HG03060 (cell line): ENCODE measurements around the gene KLHL17.
"Not testable (repeated sequence)": the region's sequence is repeated elsewhere in the genome, so short reads cannot be mapped to it uniquely, and the experiment has no call there.

ENCODE experiments used
- ATAC-seq: cut with Tn5 transposase; IDR thresholded peaks from one replicate; pipeline ENCODE4 v1.9.1; 2021; ENCODE audit warnings: low read depth, moderate number of reproducible peaks; ENCODE audit not compliant: unreplicated experiment

KLHL17 gene

DNA sequence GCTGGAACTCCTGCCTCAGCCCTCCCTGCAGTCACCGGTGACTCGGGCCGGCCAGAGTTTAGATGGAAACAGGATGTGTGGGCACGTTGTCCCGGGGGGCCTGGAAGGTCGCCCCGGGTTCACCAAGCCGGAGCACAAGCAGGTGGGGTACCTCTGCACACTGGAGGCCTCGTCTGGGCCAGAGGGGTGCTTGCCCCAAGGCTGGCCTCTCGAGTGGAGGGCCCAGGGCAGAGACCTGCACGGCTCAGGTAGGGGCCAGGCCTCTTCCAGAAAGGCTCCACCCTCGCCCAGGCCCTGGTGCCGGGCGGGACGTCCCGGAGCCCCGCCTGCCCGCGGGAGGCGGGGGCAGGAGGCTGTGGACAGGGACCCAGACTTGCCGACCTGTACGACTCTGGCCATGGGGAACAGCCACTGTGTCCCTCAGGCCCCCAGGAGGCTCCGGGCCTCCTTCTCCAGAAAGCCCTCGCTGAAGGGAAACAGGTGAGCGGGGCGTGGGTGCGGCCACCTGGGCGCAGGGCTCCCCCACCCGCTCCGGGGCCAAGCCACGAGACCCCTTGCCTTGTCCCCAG is 5.8 kb downstream of the KLHL17 start, which contains the start of gene PLEKHN1:
Gene PLEKHN1, plus strand, starts transcription at position 348 of the 569 bp plus-strand sequence. Its CDS starts 50 bp downstream, at position 398.
- ATAC-seq, result no peak

DNA sequence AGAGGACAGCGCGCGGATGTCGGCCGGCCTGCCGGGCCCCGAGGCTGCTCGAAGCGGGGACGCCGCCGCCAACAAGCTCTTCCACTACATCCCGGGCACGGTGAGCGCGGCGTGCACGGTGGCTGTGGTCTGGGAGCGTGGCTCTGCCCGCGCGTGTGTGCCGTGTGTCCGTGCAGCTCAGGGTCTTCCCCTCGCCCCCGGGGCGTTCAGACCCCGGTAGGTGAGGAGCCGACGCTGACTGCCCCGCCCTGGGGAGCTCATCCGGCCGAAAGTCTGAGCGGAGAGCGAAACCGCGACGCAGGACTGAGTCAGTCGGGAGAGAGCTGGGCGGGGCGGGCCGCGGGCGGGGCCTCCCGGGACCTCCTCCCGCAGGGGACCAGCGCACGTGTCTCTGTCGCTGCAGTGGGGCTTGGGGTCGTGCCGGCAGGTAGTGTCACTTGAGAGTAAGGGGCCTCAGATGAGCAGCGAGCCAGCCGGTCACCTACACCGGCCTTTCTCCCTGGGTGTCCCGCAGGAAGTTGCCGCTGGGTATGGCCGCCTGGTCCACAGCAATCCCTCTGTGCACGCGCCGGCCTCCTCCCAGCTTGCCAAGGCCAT is 6.4 kb downstream of the KLHL17 start:
- ATAC-seq, result no peak

DNA sequence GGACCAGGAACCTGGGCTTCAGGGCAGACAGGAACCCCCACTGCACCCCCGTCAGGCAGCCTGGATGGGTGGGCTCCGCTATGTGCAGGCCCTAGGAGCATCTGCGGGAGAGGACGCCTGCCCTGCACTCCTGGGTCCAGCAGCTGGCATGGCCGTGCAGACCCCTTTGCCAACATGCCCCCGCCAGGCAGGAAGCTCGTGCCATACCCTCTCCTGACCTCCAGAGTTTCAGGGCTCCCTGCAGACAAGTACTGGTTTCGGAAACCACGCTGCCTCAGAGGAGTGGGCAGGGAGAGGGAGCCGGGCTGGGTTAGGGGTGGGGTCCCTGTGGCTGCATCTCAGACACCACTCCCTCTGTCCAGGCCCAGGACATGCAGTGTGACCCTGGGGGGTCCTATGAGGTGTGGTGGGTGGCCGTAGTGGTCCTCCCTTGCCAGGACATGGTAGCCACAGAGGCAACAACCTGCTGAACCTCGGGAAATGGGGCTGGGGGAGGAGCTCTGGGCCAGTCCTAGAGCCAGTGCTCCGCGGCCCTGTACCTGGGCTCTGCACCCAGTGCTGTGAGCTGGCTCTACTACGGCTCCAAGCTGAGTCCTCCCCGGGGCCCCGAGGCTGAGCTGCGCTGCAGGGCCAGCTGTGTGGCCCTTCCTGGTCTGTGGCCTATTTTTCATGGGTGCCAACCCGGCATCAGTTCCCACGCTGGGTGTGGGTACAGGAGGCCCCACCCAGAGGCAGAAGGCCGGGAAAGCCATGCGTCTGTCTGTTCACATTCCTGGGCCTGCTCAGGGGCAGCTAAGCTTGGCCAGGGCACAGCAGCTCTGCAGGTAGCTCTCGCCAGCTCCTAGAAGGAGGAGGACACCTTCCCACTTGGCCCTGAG is 7.3 kb downstream of the KLHL17 start:
- ATAC-seq, result no peak

DNA sequence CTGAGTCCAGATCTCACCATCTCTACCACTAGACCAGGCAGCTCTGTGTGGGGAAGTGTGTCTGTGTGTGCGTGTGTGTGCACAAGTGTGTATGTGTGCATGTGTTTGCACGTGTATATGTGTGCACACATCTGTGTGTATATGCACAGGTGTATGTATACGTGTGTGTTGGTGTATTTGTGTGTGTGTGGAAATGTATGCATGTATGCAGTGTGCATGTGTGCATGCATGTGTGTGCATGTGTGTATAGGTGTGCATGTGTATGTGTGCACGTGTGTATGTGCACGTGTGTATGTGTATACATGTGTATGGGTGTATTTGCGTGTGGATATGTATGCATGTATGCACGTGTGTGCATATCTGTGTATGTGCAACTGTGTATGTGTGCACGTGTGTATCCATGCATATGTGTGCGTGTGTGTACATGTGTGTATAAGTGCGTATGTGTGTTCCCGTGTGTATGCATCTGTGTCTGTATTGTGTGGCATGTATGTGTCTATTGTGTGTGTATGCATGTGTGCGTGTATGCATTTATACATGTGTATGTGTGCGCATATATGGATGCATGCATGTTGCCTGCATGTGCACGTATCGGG is 9.0 kb downstream of the KLHL17 start:
- no peak for ATAC-seq

DNA sequence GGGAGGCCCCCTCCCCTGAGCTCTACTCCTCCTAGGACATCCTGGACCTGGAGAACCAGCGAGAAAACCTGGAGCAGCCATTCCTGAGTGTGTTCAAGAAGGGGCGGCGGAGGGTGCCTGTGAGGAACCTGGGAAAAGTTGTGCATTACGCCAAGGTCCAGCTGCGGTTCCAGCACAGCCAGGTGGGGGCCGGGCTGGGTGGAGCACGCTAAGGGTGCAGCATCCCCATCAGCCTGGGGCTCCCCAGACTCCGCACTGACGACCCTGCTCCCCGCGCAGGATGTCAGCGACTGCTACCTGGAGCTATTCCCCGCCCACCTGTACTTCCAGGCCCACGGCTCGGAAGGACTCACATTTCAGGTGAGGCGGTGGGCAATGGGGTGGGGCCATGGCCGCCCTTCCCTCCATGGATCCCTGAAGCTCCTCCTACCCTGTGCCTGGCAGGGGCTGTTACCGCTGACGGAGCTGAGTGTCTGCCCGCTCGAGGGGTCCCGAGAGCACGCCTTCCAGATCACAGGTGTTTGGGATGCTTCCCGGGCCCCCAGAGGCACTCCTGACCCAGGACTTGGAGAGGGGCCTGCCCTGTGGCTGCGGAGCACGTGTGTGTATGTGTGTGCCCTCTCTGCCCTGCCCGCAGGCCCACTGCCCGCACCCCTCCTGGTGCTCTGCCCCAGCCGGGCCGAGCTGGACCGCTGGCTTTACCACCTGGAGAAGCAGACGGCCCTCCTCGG is 10.0 kb downstream of the KLHL17 start:
- ATAC-seq, result no peak

DNA sequence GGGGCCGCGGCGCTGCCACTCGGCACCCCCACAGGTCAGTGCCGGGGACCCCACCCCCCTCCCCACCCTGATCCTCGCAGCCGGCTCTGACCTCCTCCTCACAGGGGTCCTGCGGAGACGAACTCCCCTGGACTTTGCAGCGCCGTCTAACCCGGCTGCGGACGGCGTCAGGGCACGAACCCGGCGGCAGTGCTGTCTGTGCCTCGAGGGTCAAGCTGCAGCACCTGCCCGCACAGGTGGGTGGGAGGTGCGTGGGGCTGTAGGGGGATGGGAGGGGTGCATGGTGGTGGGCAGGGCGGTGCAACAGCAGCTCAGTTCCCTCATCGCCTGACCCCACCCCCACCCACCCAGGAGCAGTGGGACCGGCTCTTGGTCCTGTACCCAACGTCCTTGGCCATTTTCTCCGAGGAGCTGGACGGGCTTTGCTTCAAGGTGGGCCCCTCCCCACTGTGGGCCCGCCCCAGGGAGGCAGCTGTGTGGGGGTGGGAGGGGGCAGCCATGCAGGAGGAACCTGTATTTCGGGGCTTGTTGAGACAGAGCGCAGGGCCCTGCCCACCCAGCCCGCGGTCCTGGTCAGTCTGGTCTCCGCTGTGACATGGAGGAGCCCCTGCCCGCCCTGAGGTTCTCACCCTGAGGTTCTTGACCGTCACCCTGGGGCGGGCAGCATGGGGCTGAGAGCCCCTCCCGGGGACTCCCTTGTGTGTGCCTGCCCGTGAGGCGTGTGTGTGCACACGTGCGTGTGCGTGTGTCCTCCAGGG is 10.8 kb downstream of the KLHL17 start:
- no peak for ATAC-seq

DNA sequence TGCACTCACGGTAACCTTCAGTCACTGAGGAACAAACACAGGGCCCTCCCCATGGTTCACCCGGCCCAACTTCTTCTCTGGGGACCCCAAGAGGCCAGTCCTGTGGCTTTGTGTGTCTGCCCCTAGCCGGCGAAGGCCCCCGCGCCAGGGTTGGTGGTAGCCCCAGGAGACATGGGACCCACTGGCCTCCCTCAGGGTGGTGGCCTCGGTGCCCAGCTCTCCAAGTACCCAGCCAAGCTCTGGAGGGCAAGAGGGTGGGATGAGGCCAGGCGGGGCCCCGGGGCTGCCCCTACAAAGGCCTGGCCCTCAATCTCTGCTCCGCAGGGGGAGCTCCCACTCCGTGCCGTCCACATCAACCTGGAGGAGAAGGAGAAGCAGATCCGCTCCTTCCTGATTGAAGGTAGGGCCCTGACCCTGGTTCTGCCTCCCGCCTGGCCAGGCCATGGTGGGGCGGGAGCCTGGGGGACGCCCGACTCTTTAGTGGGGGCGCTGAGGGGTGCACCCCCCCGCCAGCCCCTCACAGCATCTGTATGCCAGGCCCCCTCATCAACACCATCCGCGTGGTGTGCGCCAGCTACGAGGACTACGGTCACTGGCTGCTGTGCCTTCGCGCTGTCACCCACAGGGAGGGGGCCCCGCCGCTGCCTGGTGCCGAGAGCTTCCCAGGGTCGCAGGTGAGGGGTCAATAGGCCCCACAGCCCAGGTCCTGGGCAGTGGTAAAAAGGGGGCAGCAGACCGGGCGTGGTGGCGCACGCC is 11.5 kb downstream of the KLHL17 start:
- ATAC-seq, result no peak

DNA sequence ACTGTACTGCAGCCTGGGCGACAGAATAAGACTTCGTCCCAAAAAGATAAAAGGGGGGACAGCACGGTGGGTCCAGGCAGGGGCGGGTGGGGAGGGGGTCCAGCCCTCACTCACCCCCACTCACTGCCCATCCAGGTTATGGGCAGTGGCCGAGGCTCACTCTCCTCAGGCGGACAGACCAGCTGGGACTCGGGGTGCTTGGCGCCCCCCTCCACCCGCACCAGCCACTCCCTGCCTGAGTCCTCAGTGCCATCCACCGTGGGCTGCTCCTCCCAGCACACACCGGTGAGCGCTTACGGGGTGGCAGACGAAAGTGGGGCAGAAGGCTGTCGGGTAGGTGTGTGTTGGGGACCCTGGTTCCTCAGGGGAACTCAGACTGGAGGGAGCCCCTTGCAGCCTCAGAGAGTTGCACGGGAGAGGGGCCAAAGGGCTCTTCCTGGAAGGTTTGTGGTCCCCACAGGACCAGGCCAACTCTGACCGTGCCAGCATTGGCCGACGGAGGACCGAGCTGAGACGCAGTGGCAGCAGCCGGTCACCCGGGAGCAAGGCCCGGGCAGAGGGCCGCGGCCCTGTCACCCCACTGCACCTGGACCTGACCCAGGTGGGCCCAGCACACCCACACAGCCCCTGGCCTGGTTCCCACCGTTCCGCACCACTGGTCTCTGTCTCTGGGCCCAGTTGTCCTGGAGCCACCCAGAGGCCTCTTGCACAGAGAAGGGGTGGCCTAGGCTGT is 12.5 kb downstream of the KLHL17 start:
- no peak for ATAC-seq

DNA sequence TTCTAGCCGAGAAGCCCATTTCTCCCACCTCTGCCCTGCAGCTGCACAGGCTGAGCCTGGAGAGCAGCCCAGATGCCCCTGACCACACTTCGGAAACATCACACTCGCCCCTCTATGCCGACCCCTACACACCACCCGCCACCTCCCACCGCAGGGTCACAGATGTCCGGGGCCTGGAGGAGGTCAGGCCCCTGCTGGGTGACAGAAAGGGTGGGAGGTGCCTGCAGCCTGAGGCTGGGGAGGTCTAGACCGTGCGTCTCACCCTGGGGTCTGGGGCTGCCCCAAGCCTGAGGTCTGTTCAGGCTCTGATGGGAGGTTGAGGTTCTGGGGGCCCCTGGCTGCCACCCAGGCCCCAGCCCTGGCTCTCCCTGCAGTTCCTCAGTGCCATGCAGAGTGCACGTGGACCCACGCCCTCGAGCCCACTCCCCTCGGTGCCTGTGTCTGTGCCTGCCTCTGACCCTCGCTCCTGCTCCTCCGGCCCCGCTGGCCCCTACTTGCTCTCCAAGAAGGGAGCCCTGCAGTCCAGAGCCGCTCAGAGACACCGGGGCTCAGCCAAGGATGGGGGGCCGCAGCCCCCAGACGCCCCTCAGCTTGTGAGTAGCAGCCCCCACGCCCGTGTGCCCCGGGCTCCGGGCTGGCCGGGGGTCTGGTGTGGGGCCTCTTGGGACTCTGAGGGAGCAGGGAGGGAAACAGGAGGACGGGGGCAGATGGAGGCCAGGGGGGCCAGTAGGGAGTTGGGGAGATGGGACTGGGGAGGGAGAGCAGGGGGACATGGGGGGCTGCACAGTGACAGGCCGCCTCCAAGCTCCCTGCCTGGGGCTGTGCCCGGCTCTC is 13.3 kb downstream of the KLHL17 start:
- ATAC-seq, result no peak

DNA sequence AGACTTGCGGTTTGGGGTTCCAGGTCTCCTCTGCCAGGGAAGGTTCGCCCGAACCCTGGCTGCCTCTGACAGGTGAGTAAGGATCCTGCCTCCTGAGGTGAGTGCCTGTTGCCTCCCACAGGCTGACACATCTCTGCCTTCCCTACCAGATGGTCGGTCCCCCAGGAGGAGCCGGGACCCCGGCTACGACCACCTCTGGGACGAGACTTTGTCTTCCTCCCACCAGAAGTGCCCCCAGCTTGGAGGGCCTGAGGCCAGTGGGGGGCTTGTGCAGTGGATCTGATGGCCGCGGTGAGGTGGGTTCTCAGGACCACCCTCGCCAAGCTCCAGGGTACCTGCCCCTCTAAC is 13.9 kb downstream of the KLHL17 start:
- no peak for ATAC-seq

DNA sequence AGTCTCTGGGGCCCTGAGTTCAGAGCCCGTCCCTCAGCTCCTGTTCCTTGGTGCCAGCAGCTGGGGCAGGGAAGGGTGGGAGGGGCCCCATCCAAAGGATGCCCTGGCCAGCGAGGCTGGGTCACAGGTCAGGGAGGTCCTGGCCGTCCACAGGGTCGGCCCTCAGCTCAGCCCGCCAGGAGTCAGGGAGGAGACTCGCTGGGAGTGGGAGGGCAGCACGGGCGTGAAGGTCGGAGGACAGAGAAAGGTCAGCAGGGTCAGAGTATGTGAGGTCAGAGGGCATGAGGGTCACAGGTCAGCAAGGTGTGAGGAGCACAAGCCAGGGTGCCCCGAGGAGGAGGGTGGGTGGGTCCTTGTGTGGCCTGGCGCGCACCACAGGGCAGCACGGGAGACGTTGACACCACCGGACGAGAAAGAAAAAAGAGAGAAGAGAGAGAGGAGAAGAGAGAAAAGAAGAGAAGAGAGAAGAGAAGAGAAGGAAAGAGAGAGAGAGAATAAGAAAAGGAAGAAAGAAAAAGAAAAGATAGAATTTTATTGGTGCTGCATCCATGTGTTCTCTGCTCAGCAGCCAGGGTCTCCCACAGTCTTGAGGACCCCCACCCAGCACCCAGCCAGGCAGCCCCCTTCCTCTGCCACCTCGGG is 14.4 kb downstream of the KLHL17 start:
- ATAC-seq, result no peak

DNA sequence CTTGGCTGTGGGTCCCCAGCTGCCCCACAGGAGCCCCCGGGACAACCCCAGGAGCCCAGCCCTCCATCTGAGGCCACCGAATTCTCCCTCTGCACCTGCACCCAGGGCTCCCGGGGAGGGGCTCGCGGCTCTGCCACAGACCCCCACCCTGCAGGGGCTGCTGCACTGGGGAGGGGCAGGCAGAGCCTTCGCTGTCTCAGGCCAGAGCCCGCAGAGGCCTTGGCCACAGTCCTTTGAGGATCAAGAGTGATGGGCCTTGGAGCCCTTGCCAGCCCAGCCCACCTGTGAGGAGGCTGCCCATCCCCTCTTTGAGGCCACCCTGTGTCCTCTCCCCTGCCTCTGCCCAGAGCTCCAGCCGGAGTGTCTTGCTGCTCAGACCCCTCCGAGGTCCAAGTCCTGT is 15.0 kb downstream of the KLHL17 start:
- no peak for ATAC-seq

DNA sequence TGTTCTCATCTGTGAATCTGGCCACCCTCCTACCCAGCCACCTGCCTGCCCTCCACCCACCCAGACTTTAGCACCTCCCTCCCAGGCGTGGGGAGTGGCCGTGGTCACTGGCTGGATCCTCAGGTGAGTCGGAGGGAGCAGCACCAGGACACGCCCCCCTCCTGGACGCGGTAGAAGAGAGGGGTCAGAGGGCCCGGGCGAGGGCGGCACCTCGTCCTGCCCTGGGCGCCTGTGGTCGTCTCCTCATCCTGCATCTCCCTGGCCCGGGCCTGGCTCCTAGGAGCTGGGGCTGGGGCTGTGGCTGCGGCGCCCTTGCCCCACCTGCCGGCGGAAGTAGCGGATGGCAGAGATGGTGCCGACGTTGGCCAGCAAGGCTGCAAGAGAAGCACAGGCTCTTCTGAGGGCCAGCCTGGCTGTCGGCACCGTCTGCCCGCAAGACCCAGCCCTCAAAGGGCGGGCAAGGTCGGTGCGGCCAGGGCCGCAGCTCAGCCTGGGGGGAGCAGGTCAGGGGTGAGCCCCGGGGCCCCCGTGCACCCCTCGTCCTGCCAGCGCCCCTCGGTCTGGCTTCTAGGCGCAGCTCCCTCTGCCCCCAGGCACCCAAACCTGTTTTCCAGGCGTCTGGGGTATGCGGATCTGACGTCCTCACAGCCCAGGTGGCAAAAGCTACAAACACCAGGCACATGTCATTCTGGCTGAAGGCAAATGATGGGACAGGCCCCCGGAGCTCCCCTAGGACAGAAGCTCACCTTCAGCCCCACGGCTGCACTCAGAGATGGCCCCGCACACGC is 15.7 kb downstream of the KLHL17 start:
- no peak for ATAC-seq

DNA sequence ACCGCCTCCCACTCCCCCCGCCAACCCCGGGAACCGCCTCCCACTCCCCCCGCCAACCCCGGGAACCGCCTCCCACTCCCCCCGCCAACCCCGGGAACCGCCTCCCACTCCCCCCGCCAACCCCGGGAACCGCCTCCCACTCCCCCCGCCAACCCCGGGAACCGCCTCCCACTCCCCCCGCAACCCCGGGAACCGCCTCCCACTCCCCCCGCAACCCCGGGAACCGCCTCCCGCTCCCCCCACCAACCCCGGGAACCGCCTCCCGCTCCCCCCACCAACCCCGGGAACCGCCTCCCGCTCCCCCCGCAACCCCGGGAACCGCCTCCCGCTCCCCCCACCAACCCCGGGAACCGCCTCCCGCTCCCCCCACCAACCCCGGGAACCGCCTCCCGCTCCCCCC is 16.4 kb downstream of the KLHL17 start:
- ATAC-seq, result not testable (repeated sequence)

DNA sequence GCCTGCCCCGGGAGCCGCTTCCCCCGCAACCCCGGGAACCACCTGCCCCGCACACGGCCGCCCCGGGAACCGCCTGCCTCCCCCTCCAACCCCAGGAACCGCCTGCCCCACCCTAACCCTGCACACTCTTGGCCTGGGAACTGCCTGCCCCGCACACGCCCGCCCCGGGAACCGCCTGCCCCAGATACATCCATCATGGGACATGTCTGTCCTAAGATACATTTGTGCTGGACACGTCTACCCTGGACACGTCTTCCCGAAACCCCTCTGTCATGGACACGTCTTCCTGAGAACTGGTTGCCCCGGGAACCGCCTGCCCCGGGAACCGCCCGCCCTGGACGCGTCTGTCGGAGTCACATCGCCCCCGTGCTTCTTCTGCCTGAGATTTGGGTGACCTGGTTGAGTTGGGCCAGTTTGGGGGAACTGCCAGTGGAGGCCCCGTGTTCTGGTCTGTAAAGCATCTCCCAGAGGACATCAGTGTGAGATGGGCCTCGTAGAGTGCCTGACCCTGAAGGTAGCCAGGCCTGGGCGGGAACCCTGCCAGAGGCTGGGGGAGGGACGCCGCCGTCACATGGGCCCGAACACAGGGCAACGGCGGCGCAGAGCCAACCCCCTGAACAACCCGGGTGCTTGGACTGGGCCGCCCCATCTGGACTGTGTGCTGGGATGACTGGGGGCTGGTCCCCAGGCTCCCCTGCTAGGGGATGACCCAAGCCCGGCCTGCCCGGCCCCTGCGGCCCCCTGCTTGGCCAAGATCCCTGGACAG is 17.9 kb downstream of the KLHL17 start:
- ATAC-seq, result no peak
